Measurements from ENCODE around the gene BRSK2. TPM values are rescaled to one million over a fixed set of nuclear protein-coding genes. Genes with fewer than 3 reads are reported as not detected.

BRSK2 gene
- total RNA-seq, 1 donor = under 0.01 TPM

- no peak for TF ChIP-seq CTCF (IDR thresholded peaks at IDR 0.05; ENCODE audit: insufficient read depth, low read depth, low read length)
- no peak overlapping the region for H3K4me3 ChIP-seq (ENCODE audit: low read depth, low read length)
- no peak for DNase-seq (ENCODE audit: low read depth)
These were observed 113.4 kb downstream of the BRSK2 start for GRCh38 chr11:1502954-1503707.

- TF ChIP-seq CTCF (IDR thresholded peaks at IDR 0.05; ENCODE audit: insufficient read depth, low read depth, low read length) = no peak
- H3K4me3 ChIP-seq (ENCODE audit: low read depth, low read length) = no peak overlapping the region
- DNase-seq (ENCODE audit: low read depth) = no peak
These were observed 114.0 kb downstream of the BRSK2 start for GRCh38 chr11:1503708-1504104.

GRCh38 chr11:1504138-1504537 is 114.4 kb downstream of the BRSK2 start:
- no peak for DNase-seq (ENCODE audit: low read depth)
- no peak overlapping the region for H3K4me3 ChIP-seq (ENCODE audit: low read depth, low read length)
- TF ChIP-seq CTCF (IDR thresholded peaks at IDR 0.05; ENCODE audit: insufficient read depth, low read depth, low read length) = no peak

- no peak for DNase-seq (ENCODE audit: low read depth)
- H3K4me3 ChIP-seq (ENCODE audit: low read depth, low read length) = no peak overlapping the region
- no peak for TF ChIP-seq CTCF (IDR thresholded peaks at IDR 0.05; ENCODE audit: insufficient read depth, low read depth, low read length)
These were observed 115.0 kb downstream of the BRSK2 start for GRCh38 chr11:1504581-1505290.

GRCh38 chr11:1505480-1505879 is 115.7 kb downstream of the BRSK2 start:
- no peak for DNase-seq (ENCODE audit: low read depth)
- H3K4me3 ChIP-seq (ENCODE audit: low read depth, low read length) = no peak overlapping the region
- no peak for TF ChIP-seq CTCF (IDR thresholded peaks at IDR 0.05; ENCODE audit: insufficient read depth, low read depth, low read length)

GRCh38 chr11:1506981-1507380 is 117.2 kb downstream of the BRSK2 start:
- TF ChIP-seq CTCF (IDR thresholded peaks at IDR 0.05; ENCODE audit: insufficient read depth, low read depth, low read length) = no peak
- H3K4me3 ChIP-seq (ENCODE audit: low read depth, low read length) = no peak overlapping the region
- no peak for DNase-seq (ENCODE audit: low read depth)

All from fibroblast of villous mesenchyme (primary cell).